HG03439 (cell line): ENCODE data around the gene APEX1.

Source experiments
- ATAC-seq: cut with Tn5 transposase; IDR thresholded peaks from one replicate; pipeline ENCODE4 v1.9.1; 2021; ENCODE audit warnings: mild to moderate bottlenecking, moderate library complexity; ENCODE audit not compliant: unreplicated experiment

Gene APEX1

GRCh38 chr14:20454516-20455354 lies at the start of gene APEX1, which contains the start of gene OSGEP:
TSS of gene APEX1 (plus strand) at chr14:20455226. CDS start at chr14:20455646, 420 bp downstream.
TSS of gene OSGEP (minus strand) at chr14:20454812. CDS start at chr14:20454683, 129 bp downstream.
- ATAC-seq, result peak; percentile 88

GRCh38 chr14:20409226-20409625 lies 45.8 kb upstream of the APEX1 start:
- no peak for ATAC-seq

GRCh38 chr14:20412411-20412810 lies 42.6 kb upstream of the APEX1 start:
- peak; percentile 63 for ATAC-seq

GRCh38 chr14:20412876-20413743 lies 41.9 kb upstream of the APEX1 start, which contains the start of gene TEP1:
TSS of gene TEP1 (minus strand) at chr14:20413501. CDS start at chr14:20408439, 5,062 bp downstream.
- ATAC-seq, result peak; percentile 55

- no peak for ATAC-seq
Observed at GRCh38 chr14:20413744-20414082, 41.3 kb upstream of the APEX1 start.

GRCh38 chr14:20415782-20416206 lies 39.2 kb upstream of the APEX1 start:
- no peak for ATAC-seq

- ATAC-seq, result no peak
Observed at GRCh38 chr14:20416223-20416622, 38.8 kb upstream of the APEX1 start.

- ATAC-seq, result no peak
Observed at GRCh38 chr14:20417250-20418186, 37.5 kb upstream of the APEX1 start.

GRCh38 chr14:20418501-20418909 lies 36.5 kb upstream of the APEX1 start:
- no peak for ATAC-seq

GRCh38 chr14:20419419-20419818 lies 35.6 kb upstream of the APEX1 start:
- ATAC-seq, result no peak

GRCh38 chr14:20421267-20421666 lies 33.8 kb upstream of the APEX1 start:
- ATAC-seq, result no peak

- ATAC-seq, result no peak
Observed at GRCh38 chr14:20422886-20423285, 32.1 kb upstream of the APEX1 start.

GRCh38 chr14:20424851-20425250 lies 30.2 kb upstream of the APEX1 start:
- ATAC-seq, result no peak

- ATAC-seq, result peak; percentile 53
Observed at GRCh38 chr14:20427231-20428009, 27.6 kb upstream of the APEX1 start.

- peak; percentile 28 for ATAC-seq
Observed at GRCh38 chr14:20428010-20428365, 27.0 kb upstream of the APEX1 start.

- ATAC-seq, result no peak
Observed at GRCh38 chr14:20428802-20429201, 26.2 kb upstream of the APEX1 start.

- ATAC-seq, result no peak
Observed at GRCh38 chr14:20429801-20430669, 25.0 kb upstream of the APEX1 start.

- ATAC-seq, result no peak
Observed at GRCh38 chr14:20434701-20435581, 20.1 kb upstream of the APEX1 start.
